Endothelial cell of umbilical vein (primary cell): ENCODE measurements around the gene ACER1. TPM values are rescaled to one million over a fixed set of nuclear protein-coding genes. Genes with fewer than 3 reads are reported as not detected.

ENCODE experiments used
- BruUV-seq: library from RNA; stranded (reverse); fragments of 400-500 nt; replicated peaks from 2 replicates; lab custom pipeline; 2021; lab: Mats Ljungman, UMichigan
- CTCF ChIA-PET: fragments of 300-600, 350-600 bp; sonication (Branson Sonifier 250); formaldehyde crosslinking; loops from one replicate; lab custom pipeline; 2021; ENCODE audit warnings: antibody characterized with exemption, inconsistent platforms; lab: Charles Lee
- POLR2A ChIA-PET: fragments of 300-600, 350-600 bp; sonication (Branson Sonifier 250); formaldehyde crosslinking; loops from one replicate; lab custom pipeline; 2021; ENCODE audit warnings: antibody characterized with exemption, inconsistent platforms; lab: Charles Lee
- DNase-seq: peaks from one replicate; pipeline ENCODE4 v3.0.0-alpha.2; 2011; ENCODE audit warnings: low read depth, low spot score
- FAIRE-seq: peaks from 2 replicates; lab custom pipeline; 2011; peaks lifted over from hg19 to GRCh38; lab: Jason Lieb, UNC
- H2AFZ ChIP-seq: 2 replicates; pipeline ENCODE4 v1.6.0; 2012; ENCODE audit warnings: low read depth, low read length, control low read depth, inconsistent platforms
- H3K27ac ChIP-seq: 2 replicates; pipeline ENCODE4 v1.5.1; 2011; ENCODE audit warnings: low read depth, mild to moderate bottlenecking, control low read depth, low read length, moderate library complexity; ENCODE audit not compliant: insufficient read depth
- H3K27me3 ChIP-seq, 2 experiments: 2 replicates each; pipeline versions ENCODE4 v1.6.0 to v1.6.1; 2011; ENCODE audit warnings: low read length in 2 of 2, mixed read lengths in 1 of 2; ENCODE audit not compliant: control insufficient read depth in 2 of 2, insufficient read depth in 2 of 2
- H3K36me3 ChIP-seq, 2 experiments: 2 replicates in 1 of 2; 3 replicates in 1 of 2; pipeline ENCODE4 v1.5.1; 2011; ENCODE audit warnings: low read length in 2 of 2, mild to moderate bottlenecking in 1 of 2, moderate library complexity in 1 of 2; ENCODE audit not compliant: control insufficient read depth in 2 of 2, insufficient read depth in 2 of 2; ENCODE audit errors: extremely low read depth in 1 of 2
- H3K4me1 ChIP-seq: 3 replicates; pipeline ENCODE4 v1.5.1; 2011; ENCODE audit warnings: mild to moderate bottlenecking, low read length; ENCODE audit not compliant: control insufficient read depth, insufficient read depth; ENCODE audit errors: extremely low read depth
- H3K4me2 ChIP-seq: 2 replicates; pipeline ENCODE4 v1.6.1; 2011; ENCODE audit warnings: low read length, control low read depth, mixed read lengths; ENCODE audit not compliant: insufficient read depth
- H3K4me3 ChIP-seq, 3 experiments: fragments of 200-600 bp in 1 of 3; sonication (generic), shearing (Covaris generic) in 1 of 3; replicated peaks in 1 of 3; 2 replicates each; pipeline ENCODE4 v1.5.1; 2011 to 2016; ENCODE audit warnings: control low read depth in 3 of 3, low read length in 3 of 3, mild to moderate bottlenecking in 2 of 3, inconsistent platforms in 1 of 3, low read depth in 1 of 3, moderate library complexity in 1 of 3; ENCODE audit not compliant: insufficient read depth in 1 of 3
- H3K79me2 ChIP-seq: 2 replicates; pipeline ENCODE4 v1.6.0; 2012; ENCODE audit warnings: low read length, inconsistent platforms; ENCODE audit not compliant: control insufficient read depth, insufficient read depth
- H3K9ac ChIP-seq: replicated peaks from 2 replicates; pipeline ENCODE3; 2011; ENCODE audit warnings: low read length, control low read depth; ENCODE audit not compliant: insufficient read depth; ENCODE audit errors: extremely low read depth
- H3K9me1 ChIP-seq: replicated peaks from 3 replicates; pipeline ENCODE4 v1.6.0; 2011; ENCODE audit warnings: mild to moderate bottlenecking, low read length; ENCODE audit not compliant: control insufficient read depth, insufficient read depth; ENCODE audit errors: extremely low read depth
- H3K9me3 ChIP-seq: replicated peaks from 2 replicates; pipeline ENCODE4 v1.5.1; 2012; ENCODE audit warnings: low read length, inconsistent platforms; ENCODE audit not compliant: control insufficient read depth, insufficient read depth
- H4K20me1 ChIP-seq: replicated peaks from 2 replicates; pipeline ENCODE3; 2011; ENCODE audit warnings: mild to moderate bottlenecking, low read length; ENCODE audit not compliant: control insufficient read depth, insufficient read depth; ENCODE audit errors: extremely low read depth
- EZH2 ChIP-seq: IDR thresholded peaks from 2 replicates; pipeline ENCODE4 v1.6.1; 2012; ENCODE audit warnings: borderline replicate concordance, low read depth, mild to moderate bottlenecking, moderate library complexity, low read length, inconsistent platforms; ENCODE audit not compliant: severe bottlenecking
- FOS ChIP-seq: IDR thresholded peaks from 2 replicates; pipeline ENCODE4 v1.6.1; 2011; ENCODE audit warnings: mild to moderate bottlenecking, low read length, moderate library complexity, borderline replicate concordance; ENCODE audit not compliant: insufficient read depth
- GATA2 ChIP-seq: IDR thresholded peaks from 2 replicates; pipeline ENCODE4 v1.7.0; 2011; ENCODE audit warnings: low read depth, mild to moderate bottlenecking, moderate library complexity, mixed read lengths, low read length; ENCODE audit not compliant: insufficient read length, insufficient read depth
- JUN ChIP-seq: IDR thresholded peaks from 2 replicates; pipeline ENCODE4 v1.6.1; 2011; ENCODE audit warnings: borderline replicate concordance, low read depth; ENCODE audit not compliant: insufficient read length, insufficient read depth
- MYC ChIP-seq: IDR thresholded peaks from one replicate; pipeline ENCODE4 v1.6.1; 2011; ENCODE audit warnings: mild to moderate bottlenecking, low read depth, low read length
- POLR2A ChIP-seq: IDR thresholded peaks from 2 replicates; pipeline ENCODE4 v1.6.1; 2012; ENCODE audit warnings: low read depth, mild to moderate bottlenecking, control low read depth, low read length
- POLR2AphosphoS5 ChIP-seq: IDR thresholded peaks from 2 replicates; pipeline ENCODE4 v1.6.1; 2012; ENCODE audit warnings: low read depth, mild to moderate bottlenecking, control low read depth, low read length, moderate library complexity; ENCODE audit not compliant: insufficient read depth
- dilution Hi-C: fragments of 300-500 bp; cut with MboI; formaldehyde crosslinking; loops from one replicate; pipeline ENCODE4 v1.15.0; 2019; ENCODE audit warnings: low sequenced_read_pairs; ENCODE audit not compliant: extremely low pct_ligation_motif_present
- intact Hi-C: fragments of 100-400 bp; cut with micrococcal nuclease; formaldehyde crosslinking; loops from one replicate; pipeline ENCODE4 v1.10.0; 2022
- polyA plus RNA-seq, 4 experiments: library from polyadenylated mRNA; depleted of rRNA in 3 of 4; stranded (reverse) in 3 of 4; unstranded in 1 of 4; fragments of >200 nt; gene quantifications; 2 replicates each; pipeline versions ENCODE4 v1.2.1 to v1.2.3, GENCODE V29; 2011 to 2012; ENCODE audit warnings: missing spikeins in 1 of 4
- total RNA-seq: library from RNA; stranded (reverse); gene quantifications from 2 replicates; pipeline ENCODE4 v1.2.3, GENCODE V29; 2021
- TF ChIP-seq, protein P1 (sequence below): IDR thresholded peaks from 2 replicates; pipeline ENCODE4 v1.6.1; 2011; ENCODE audit not compliant: insufficient read depth, insufficient read length
- TF ChIP-seq, protein P2 (sequence below), 2 donors: IDR thresholded peaks; 1 replicate in 1 of 2; 2 replicates in 1 of 2; pipeline ENCODE4 v1.5.1; 2011; ENCODE audit warnings: low read length in 2 of 2, mild to moderate bottlenecking in 2 of 2, moderate library complexity in 2 of 2, control low read depth in 1 of 2, inconsistent platforms in 1 of 2, low read depth in 1 of 2; ENCODE audit not compliant: insufficient read depth in 1 of 2; ENCODE audit errors: extremely low read depth in 1 of 2

The ACER1 gene
- total and polyA plus RNA-seq, 2 donors (not counting 3 experiments of a cell fraction or from before 2014, with no cell fraction given) = 0.04 TPM; not detected in 1

DNA sequence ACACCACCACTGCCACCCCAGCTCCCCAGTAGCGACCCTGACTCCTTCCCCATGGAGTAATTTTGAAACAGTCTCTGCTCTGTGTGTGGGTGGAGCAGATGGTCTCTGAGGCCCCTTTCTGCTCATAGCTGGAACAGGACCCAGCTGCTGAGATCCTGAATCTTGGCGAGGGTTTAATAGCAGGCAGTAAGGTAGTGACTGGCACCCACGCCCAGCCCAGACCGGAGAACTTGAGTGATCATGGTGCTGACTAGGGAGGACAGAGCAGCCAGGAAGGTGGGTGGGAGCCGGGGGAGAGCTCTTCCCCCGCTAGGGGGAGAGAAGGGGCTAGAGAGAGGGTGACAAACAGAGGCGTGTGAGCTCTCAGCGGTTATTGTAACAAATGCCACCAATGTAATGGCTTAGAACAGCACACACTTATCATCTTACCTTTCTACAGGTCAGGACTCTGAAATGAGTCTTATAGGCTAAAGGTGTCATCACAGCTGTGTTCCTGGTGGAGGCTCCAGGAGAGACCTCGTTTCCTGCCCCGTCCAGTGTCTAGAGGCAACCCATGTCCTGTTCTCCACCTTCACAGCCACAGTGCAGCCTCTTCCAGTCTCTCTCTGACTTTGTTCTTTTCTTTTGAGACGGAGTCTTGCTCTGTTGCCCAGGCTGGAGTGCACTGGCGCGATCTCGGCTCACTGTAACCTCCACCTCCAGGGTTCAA lies 7.2 kb upstream of the ACER1 start:
- Histone ChIP-seq H2AFZ (no peak overlapping the region), H3K4me2 (no peak overlapping the region), H3K27me3 (no peaks in the 10 kb centered on the region), H4K20me1 (no peaks in the 10 kb centered on the region), H3K9me3 (no peaks in the 10 kb centered on the region), H3K79me2 (no peaks in the 10 kb centered on the region), H3K36me3 (no peaks in the 10 kb centered on the region), H3K9me1 (no peaks in the 10 kb centered on the region), H3K4me1 (no peaks in the 10 kb centered on the region), H3K27ac (no peak overlapping the region), H3K9ac (no peak overlapping the region), H3K4me3 (no peak overlapping the region)
- DNase-seq (no peak), FAIRE-seq (no peak)
- intact Hi-C loops (no loop called here), dilution Hi-C loops (no loop called here)
- TF ChIP-seq POLR2AphosphoS5 (no peak), JUN (no peak), POLR2A (no peak), EZH2 (no peak), FOS (no peak), MYC (no peak), GATA2 (no peak)
- TF ChIP-seq, protein P1, sequence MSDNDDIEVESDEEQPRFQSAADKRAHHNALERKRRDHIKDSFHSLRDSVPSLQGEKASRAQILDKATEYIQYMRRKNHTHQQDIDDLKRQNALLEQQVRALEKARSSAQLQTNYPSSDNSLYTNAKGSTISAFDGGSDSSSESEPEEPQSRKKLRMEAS = no peak
- TF ChIP-seq, protein P2, sequence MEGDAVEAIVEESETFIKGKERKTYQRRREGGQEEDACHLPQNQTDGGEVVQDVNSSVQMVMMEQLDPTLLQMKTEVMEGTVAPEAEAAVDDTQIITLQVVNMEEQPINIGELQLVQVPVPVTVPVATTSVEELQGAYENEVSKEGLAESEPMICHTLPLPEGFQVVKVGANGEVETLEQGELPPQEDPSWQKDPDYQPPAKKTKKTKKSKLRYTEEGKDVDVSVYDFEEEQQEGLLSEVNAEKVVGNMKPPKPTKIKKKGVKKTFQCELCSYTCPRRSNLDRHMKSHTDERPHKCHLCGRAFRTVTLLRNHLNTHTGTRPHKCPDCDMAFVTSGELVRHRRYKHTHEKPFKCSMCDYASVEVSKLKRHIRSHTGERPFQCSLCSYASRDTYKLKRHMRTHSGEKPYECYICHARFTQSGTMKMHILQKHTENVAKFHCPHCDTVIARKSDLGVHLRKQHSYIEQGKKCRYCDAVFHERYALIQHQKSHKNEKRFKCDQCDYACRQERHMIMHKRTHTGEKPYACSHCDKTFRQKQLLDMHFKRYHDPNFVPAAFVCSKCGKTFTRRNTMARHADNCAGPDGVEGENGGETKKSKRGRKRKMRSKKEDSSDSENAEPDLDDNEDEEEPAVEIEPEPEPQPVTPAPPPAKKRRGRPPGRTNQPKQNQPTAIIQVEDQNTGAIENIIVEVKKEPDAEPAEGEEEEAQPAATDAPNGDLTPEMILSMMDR (IDR thresholded peaks at IDR 0.05; ENCODE audit: extremely low read depth in 1 of 2, insufficient read depth in 1 of 2, low read depth in 1 of 2, low read length in 2 of 2) = no peak
- CTCF ChIA-PET = interaction anchor here (1.2 kb wide), 1 partner anchor 13 kb away, joined by 3 read pairs; no protein-coding TSS in a partner anchor
- POLR2A ChIA-PET = no interaction called here
- no TSS peak for BruUV-seq
